Measurements from ENCODE around the gene OTUD7B. TPM values are rescaled to one million over a fixed set of nuclear protein-coding genes. Genes with fewer than 3 reads are reported as not detected.

OTUD7B gene
- total RNA-seq, 6 experiments from 2014 or later: 26.2 to 29.6 (median 28.7) TPM

GRCh38 chr1:150003801-150004200, 6.7 kb downstream of the OTUD7B start:
- Mint-ChIP-seq H3K4me1 (ENCODE audit: low read depth) (peaks cover 80% of the 10 kb centered on the region), H3K27ac (0 out of 2 replicates have a peak overlapping the region, but pooled peaks have one; percentile 0), H3K9me3 (no peaks in the 10 kb centered on the region), H3K36me3 (ENCODE audit: low read depth) (peaks cover 36% of the 10 kb centered on the region), H3K27me3 (ENCODE audit: insufficient read depth) (no peaks in the 10 kb centered on the region; the same call in none of the 2 replicates), H3K4me3 (no peak overlapping the region)
- DNase-seq: no peak
- TF ChIP-seq CTCF (IDR thresholded peaks at IDR 0.05): no peak

DNA sequence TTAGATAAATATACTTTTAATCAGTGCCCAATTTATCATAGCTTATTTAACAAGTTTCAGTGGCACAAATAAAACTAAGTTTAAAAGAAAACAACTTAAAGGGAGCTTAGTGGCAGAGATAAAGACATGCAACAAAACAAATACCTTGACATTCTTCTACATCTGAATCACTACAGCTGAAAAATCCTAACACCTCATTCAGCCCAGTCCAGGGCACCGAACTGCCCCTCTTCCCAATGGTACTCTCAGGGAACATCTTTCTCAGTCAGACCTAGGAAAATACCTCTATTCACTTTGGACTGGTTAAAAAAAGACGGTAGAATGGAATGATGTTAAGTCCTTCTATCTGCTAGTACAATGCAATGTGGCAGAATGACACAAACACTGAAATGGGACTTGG, 8.3 kb downstream of the OTUD7B start:
- Mint-ChIP-seq H3K9me3 (no peaks in the 10 kb centered on the region), H3K27ac (no peak overlapping the region), H3K27me3 (ENCODE audit: insufficient read depth) (no peaks in the 10 kb centered on the region; the same call in none of the 2 replicates), H3K4me1 (ENCODE audit: low read depth) (peaks cover 79% of the 10 kb centered on the region), H3K36me3 (ENCODE audit: low read depth) (peaks cover 42% of the 10 kb centered on the region), H3K4me3 (no peak overlapping the region)
- no peak for TF ChIP-seq CTCF (IDR thresholded peaks at IDR 0.05)
- DNase-seq: no peak

DNA sequence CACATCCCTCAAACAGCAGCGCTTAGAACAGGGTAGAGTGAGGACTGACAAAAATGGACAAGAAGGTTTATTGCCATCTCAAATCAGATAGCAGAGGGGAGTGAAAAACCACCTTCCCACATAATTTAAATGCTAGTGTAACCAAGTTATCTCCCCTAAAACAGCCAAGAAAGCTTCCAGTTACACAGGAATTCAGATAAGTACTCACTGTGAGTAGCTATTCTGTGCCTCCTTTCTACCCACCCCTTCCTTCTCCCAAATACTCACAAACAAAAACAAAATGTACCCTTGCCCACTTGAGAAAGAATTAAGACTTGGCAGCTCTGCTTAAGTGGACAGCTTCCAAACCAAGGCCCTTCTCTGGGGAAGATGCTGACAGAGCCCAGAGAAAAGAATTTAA, 9.1 kb downstream of the OTUD7B start:
- no peaks in the 10 kb centered on the region for H3K9me3 Mint-ChIP-seq
- peak overlapping the region; percentile 39; the same call in 1 of the 2 replicates for H3K27ac Mint-ChIP-seq
- H3K27me3 Mint-ChIP-seq (ENCODE audit: insufficient read depth): no peaks in the 10 kb centered on the region; the same call in none of the 2 replicates
- H3K4me3 Mint-ChIP-seq: no peak overlapping the region
- peaks cover 79% of the 10 kb centered on the region for H3K4me1 Mint-ChIP-seq (ENCODE audit: low read depth)
- H3K36me3 Mint-ChIP-seq (ENCODE audit: low read depth): peaks cover 37% of the 10 kb centered on the region
- no peak for TF ChIP-seq CTCF (IDR thresholded peaks at IDR 0.05)
- no peak for DNase-seq

- Mint-ChIP-seq H3K27me3 (ENCODE audit: insufficient read depth) (no peaks in the 10 kb centered on the region; the same call in 1 of the 2 replicates), H3K27ac (peak overlapping the region; percentile 43)
- no peak for DNase-seq
Measured at GRCh38 chr1:149997585-149998262, 12.8 kb downstream of the OTUD7B start.

GRCh38 chr1:149995927-149996326, 14.6 kb downstream of the OTUD7B start:
- H3K4me3 Mint-ChIP-seq: peak overlapping the region; percentile 37
- H3K4me1 Mint-ChIP-seq (ENCODE audit: low read depth): peaks cover 59% of the 10 kb centered on the region
- H3K27ac Mint-ChIP-seq: peak overlapping the region; percentile 54
- DNase-seq: peak; percentile 55
- no peaks in the 10 kb centered on the region for H3K9me3 Mint-ChIP-seq
- peaks cover 15% of the 10 kb centered on the region for H3K36me3 Mint-ChIP-seq (ENCODE audit: low read depth)
- H3K27me3 Mint-ChIP-seq (ENCODE audit: insufficient read depth): no peaks in the 10 kb centered on the region
- no peak for TF ChIP-seq CTCF (IDR thresholded peaks at IDR 0.05)

More at GRCh38 chr1:149997585-149998262, 12.8 kb downstream of the OTUD7B start:
- H3K4me1 Mint-ChIP-seq (ENCODE audit: low read depth): peaks cover 77% of the 10 kb centered on the region
- no peak overlapping the region for H3K4me3 Mint-ChIP-seq
- TF ChIP-seq CTCF (IDR thresholded peaks at IDR 0.05): no peak
- H3K9me3 Mint-ChIP-seq: no peaks in the 10 kb centered on the region
- peaks cover 15% of the 10 kb centered on the region for H3K36me3 Mint-ChIP-seq (ENCODE audit: low read depth)

Data from HFFc6 (cell line).